GM18951 (cell line): Measurements from ENCODE around the gene TGM2.

Experiments
- POLR2A ChIP-seq: IDR thresholded peaks from 4 replicates; pipeline ENCODE4 v1.6.1; 2011; ENCODE audit warnings: mild to moderate bottlenecking; ENCODE audit not compliant: insufficient read length, insufficient read depth; ENCODE audit errors: extremely low read depth
- in situ Hi-C: fragments of 300-500 bp; cut with MboI; formaldehyde crosslinking; loops from one replicate; pipeline ENCODE4 v1.12.0; 2022; ENCODE audit warnings: low sequenced_read_pairs, mixed read lengths, inconsistent platforms; ENCODE audit not compliant: unreplicated experiment

Gene TGM2

GRCh38 chr20:38084425-38084951, 80.6 kb downstream of the TGM2 start:
- in situ Hi-C loops = no loop called here
- no peak for TF ChIP-seq POLR2A

DNA sequence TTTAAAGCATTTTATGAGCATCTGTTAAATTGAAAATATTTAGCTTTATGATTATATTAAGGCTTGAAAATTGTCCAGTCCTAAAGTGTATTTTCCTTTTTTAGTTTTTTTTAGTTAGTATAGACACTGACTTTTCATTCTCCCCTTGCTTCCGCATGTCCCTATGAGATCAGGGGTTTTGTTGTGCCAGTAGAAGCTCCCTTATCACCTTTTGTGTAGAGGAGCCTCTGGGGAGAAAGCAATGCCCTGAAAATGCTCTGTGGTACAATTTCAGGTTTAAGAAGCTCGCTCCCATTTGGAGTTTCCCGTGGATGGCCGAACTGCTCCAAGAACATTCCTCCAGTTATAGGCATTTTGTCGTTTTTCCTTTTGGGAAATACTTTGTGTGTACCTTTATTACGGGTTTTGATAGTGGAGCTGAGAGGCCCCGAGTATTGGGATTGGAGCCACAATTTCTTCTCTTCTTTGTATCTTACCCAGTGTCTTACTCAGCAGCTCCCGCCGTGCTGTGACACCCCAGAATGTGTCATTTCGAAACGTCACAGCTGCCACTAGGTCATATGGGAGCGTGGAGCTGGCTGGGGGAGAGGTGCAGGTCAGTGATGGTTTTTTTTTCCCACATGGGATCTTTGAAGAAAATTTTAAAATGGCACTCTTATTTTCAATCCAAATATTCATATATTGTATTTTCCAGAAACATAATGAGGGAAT, 81.6 kb downstream of the TGM2 start:
- TF ChIP-seq POLR2A = no peak
- in situ Hi-C loops = no loop called here

GRCh38 chr20:38082894-38083293, 82.2 kb downstream of the TGM2 start:
- no peak for TF ChIP-seq POLR2A
- in situ Hi-C loops = no loop called here

DNA sequence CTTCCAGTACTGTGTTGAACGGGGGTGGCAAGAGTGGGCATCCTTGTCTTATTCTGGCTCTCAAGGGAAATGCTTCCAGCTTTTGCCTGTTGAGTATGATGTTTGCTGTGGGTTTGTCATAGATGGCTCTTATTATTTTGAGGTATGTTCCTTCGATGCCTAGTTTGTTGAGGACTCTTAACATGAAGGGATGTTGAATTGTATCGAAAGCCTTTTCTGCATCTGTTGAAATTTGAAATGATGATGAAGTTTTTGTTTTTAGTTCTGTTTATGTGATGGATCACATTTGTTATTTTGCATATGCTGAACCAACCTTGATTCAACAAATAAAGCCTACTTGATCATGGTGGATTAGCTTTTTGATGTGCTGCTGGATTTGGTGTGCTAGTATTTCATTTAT, 83.5 kb downstream of the TGM2 start:
- no peak for TF ChIP-seq POLR2A
- in situ Hi-C loops = no loop called here

- in situ Hi-C loops = no loop called here
- TF ChIP-seq POLR2A = no peak
These were observed 85.7 kb downstream of the TGM2 start for GRCh38 chr20:38079353-38079752.

- no peak for TF ChIP-seq POLR2A
- in situ Hi-C loops = no loop called here
These were observed 87.0 kb downstream of the TGM2 start for GRCh38 chr20:38078084-38078483.
